RKO (cell line): Measurements from ENCODE around the gene FRMD1.

Experiments
- DNase-seq: peaks from one replicate; pipeline ENCODE4 v3.0.0-alpha.2; 2016; ENCODE audit warnings: low spot score

Gene FRMD1

GRCh38 chr6:168078943-168079405 is at the start of gene FRMD1:
Gene FRMD1 (minus strand): TSS chr6:168079212. CDS start chr6:168079094, 118 bp downstream.
- no peak for DNase-seq

- DNase-seq = no peak
Observed at GRCh38 chr6:168128006-168128630, 49.1 kb upstream of the FRMD1 start.

GRCh38 chr6:168127384-168127868 is 48.4 kb upstream of the FRMD1 start:
- no peak for DNase-seq

- DNase-seq = no peak
Observed at GRCh38 chr6:168126566-168127383, 47.8 kb upstream of the FRMD1 start.

GRCh38 chr6:168125429-168126001 is 46.5 kb upstream of the FRMD1 start:
- DNase-seq = no peak

- no peak for DNase-seq
Observed at GRCh38 chr6:168124921-168125320, 45.9 kb upstream of the FRMD1 start.

GRCh38 chr6:168124158-168124557 is 45.1 kb upstream of the FRMD1 start:
- no peak for DNase-seq

GRCh38 chr6:168123165-168123911 is 44.3 kb upstream of the FRMD1 start:
- no peak for DNase-seq

GRCh38 chr6:168122521-168122920 is 43.5 kb upstream of the FRMD1 start:
- DNase-seq = no peak

- DNase-seq = no peak
Observed at GRCh38 chr6:168122011-168122410, 43.0 kb upstream of the FRMD1 start.

GRCh38 chr6:168121303-168121665 is 42.3 kb upstream of the FRMD1 start:
- no peak for DNase-seq

GRCh38 chr6:168120390-168121302 is 41.6 kb upstream of the FRMD1 start:
- no peak for DNase-seq

GRCh38 chr6:168119539-168119938 is 40.5 kb upstream of the FRMD1 start:
- DNase-seq = no peak

GRCh38 chr6:168118935-168119334 is 39.9 kb upstream of the FRMD1 start:
- no peak for DNase-seq

GRCh38 chr6:168117942-168118341 is 38.9 kb upstream of the FRMD1 start:
- no peak for DNase-seq

GRCh38 chr6:168116975-168117899 is 38.2 kb upstream of the FRMD1 start:
- DNase-seq = peak; percentile 11

GRCh38 chr6:168116438-168116974 is 37.5 kb upstream of the FRMD1 start:
- DNase-seq = no peak

- no peak for DNase-seq
Observed at GRCh38 chr6:168115748-168116437, 36.9 kb upstream of the FRMD1 start.

GRCh38 chr6:168113226-168113625 is 34.2 kb upstream of the FRMD1 start:
- DNase-seq = no peak
